22Rv1 (cell line): Measurements from ENCODE around the gene TMEM269.

ENCODE experiments used
- ZFX ChIP-seq: fragments of 450-650 bp; IDR thresholded peaks from 2 replicates; pipeline ENCODE4 v1.6.1; 2017; ENCODE audit warnings: antibody characterized with exemption, borderline replicate concordance
- TF ChIP-seq, protein P1 (sequence below): fragments of 450-650 bp; IDR thresholded peaks from 2 replicates; pipeline ENCODE4 v1.5.1; 2017; ENCODE audit warnings: mild to moderate bottlenecking

DNA sequence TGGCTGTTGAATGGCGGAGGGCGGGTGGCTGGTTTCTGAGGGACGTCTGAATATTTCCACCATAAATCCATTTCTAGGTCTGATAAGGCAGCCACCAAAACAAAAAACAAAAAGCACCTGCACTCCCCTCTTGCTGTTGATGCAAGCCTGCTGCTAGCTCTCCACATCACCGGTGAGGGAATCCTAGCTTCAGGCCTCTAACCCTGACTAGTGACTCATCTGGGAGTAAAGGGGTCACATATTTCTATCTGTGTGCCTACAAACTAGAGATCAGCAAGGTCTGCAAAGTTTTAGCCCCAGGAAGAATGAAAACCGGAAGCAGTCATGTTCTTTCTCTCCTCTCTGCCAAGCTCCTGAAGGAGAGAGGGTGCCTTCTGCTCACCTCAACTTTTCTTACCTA is 21.8 kb downstream of the TMEM269 start:
- TF ChIP-seq, protein P1, sequence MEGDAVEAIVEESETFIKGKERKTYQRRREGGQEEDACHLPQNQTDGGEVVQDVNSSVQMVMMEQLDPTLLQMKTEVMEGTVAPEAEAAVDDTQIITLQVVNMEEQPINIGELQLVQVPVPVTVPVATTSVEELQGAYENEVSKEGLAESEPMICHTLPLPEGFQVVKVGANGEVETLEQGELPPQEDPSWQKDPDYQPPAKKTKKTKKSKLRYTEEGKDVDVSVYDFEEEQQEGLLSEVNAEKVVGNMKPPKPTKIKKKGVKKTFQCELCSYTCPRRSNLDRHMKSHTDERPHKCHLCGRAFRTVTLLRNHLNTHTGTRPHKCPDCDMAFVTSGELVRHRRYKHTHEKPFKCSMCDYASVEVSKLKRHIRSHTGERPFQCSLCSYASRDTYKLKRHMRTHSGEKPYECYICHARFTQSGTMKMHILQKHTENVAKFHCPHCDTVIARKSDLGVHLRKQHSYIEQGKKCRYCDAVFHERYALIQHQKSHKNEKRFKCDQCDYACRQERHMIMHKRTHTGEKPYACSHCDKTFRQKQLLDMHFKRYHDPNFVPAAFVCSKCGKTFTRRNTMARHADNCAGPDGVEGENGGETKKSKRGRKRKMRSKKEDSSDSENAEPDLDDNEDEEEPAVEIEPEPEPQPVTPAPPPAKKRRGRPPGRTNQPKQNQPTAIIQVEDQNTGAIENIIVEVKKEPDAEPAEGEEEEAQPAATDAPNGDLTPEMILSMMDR = no peak
- no peak for TF ChIP-seq ZFX
